Sigmoid colon (tissue), 7 donors: ENCODE data around the gene PPP1R3D. TPM values are rescaled to one million over a fixed set of nuclear protein-coding genes. Genes with fewer than 3 reads are reported as not detected.
"Not testable (repeated sequence)": the region's sequence is repeated elsewhere in the genome, so short reads cannot be mapped to it uniquely, and the experiment has no call there.

ENCODE experiments used
- DNase-seq: peaks from one replicate; pipeline ENCODE4 v3.0.0-alpha.2; 2019
- H3K27ac ChIP-seq, 4 donors: fragments of 200-600 bp; sonication (generic); one replicate each; pipeline ENCODE4 v1.5.1; 2016 to 2019; ENCODE audit warnings: mild to moderate bottlenecking in 1 of 4
- H3K27me3 ChIP-seq, 3 donors: fragments of 200-600 bp; sonication (generic); one replicate each; pipeline ENCODE4 v1.5.1; 2019; ENCODE audit warnings: mild to moderate bottlenecking in 1 of 3
- H3K36me3 ChIP-seq, 4 donors: fragments of 200-600 bp; sonication (generic); one replicate each; pipeline ENCODE4 v1.5.1; 2016 to 2019
- H3K4me1 ChIP-seq, 4 donors: fragments of 200-600 bp; sonication (generic); one replicate each; pipeline ENCODE4 v1.5.1; 2017 to 2019
- H3K4me3 ChIP-seq, 4 donors: fragments of 200-600 bp; sonication (generic); one replicate each; pipeline ENCODE4 v1.5.1; 2017 to 2019; ENCODE audit warnings: mild to moderate bottlenecking in 2 of 4, moderate library complexity in 1 of 4
- H3K9me3 ChIP-seq, 4 donors: fragments of 200-600 bp in 3 of 4; sonication (generic) in 3 of 4; one replicate each; pipeline versions ENCODE4 v1.5.1 to v1.6.1; 2013 to 2019
- EP300 ChIP-seq, 4 donors: sonication (generic); formaldehyde crosslinking; IDR thresholded peaks; one replicate each; pipeline ENCODE4 v1.6.1; 2017; ENCODE audit warnings: antibody characterized with exemption in 4 of 4
- POLR2A ChIP-seq, 2 donors: fragments of 450-650 bp; IDR thresholded peaks; one replicate each; pipeline ENCODE4 v1.6.1; 2016; ENCODE audit warnings: antibody characterized with exemption in 2 of 2, mild to moderate bottlenecking in 2 of 2, moderate library complexity in 2 of 2
- POLR2AphosphoS5 ChIP-seq, 4 donors: sonication (generic); formaldehyde crosslinking; IDR thresholded peaks; one replicate each; pipeline ENCODE4 v1.6.1; 2017; ENCODE audit warnings: antibody characterized with exemption in 4 of 4
- WGBS, 2 donors: extraction: QIAGEN DNeasy Blood & Tissue Kit; methylation state at CpG; one replicate each; pipeline ENCODE4 v1.1.7; 2013; 5-methylcytosine and 5-hydroxymethylcytosine counted together
- intact Hi-C: fragments of 100-400 bp; cut with DNase I; formaldehyde crosslinking; loops from one replicate; pipeline ENCODE4 v1.15.1; 2023
- polyA plus RNA-seq, 3 donors: library from polyadenylated mRNA; stranded (reverse); fragments of 200-250 nt; gene quantifications; one replicate each; pipeline ENCODE4 v1.2.3, GENCODE V29; 2013
- total RNA-seq, 4 donors: library from RNA; depleted of rRNA; stranded (reverse); fragments of >200 nt; gene quantifications; one replicate each; pipeline ENCODE4 v1.1.0, GENCODE V29; 2016
- TF ChIP-seq, protein P1 (sequence below), 4 experiments: fragments of 450-650 bp in 3 of 4; fragments of 200-600 bp in 1 of 4; IDR thresholded peaks; one replicate each; pipeline ENCODE4 v1.5.1; 2016 to 2019; ENCODE audit warnings: antibody characterized with exemption in 4 of 4, mild to moderate bottlenecking in 3 of 4, moderate library complexity in 2 of 4
- donor health status: healthy with polysubstance abuse.
- donor health status: Bipolar disorder and iron deficiency.
- donor health status: healthy.

Gene PPP1R3D
- total and polyA plus RNA-seq, 7 donors, result 2.4 to 9.5 (median 5.3) TPM

DNA sequence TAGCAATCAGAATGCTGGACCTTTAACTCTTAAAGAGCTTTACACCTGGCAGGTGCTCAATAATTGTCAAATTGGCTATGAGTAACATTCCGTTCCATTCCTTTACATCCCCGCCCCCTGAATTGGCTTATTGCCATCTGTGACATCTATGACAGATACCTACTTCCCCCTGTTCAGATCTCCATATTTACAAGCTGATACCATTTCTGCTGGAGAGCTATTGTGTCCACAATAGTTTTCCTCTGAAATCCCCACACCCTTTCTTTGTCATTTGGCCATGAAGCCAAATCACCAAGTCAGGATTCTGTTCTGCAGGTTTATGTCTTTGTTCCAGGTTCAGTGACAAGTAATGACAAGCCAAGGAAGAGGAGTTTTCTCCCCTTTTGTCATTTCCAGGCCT, 21.3 kb upstream of the PPP1R3D start:
- DNase-seq, result no peak
- Histone ChIP-seq H3K36me3 (peaks cover 0 to 8% (median 0%) of the 10 kb centered on the region in 4 donors), H3K27ac (no peak overlapping the region), H3K4me3 (no peak overlapping the region), H3K9me3 (no peaks in the 10 kb centered on the region), H3K4me1 (no peaks in the 10 kb centered on the region), H3K27me3 (no peaks in the 10 kb centered on the region)
- WGBS, 2 donors, result 27 to 67% methylated on average over 2 of the region's 2 CpGs
- intact Hi-C loops, result no loop called here
- no peak for TF ChIP-seq POLR2A (IDR thresholded peaks at IDR 0.05)
- TF ChIP-seq, protein P1, sequence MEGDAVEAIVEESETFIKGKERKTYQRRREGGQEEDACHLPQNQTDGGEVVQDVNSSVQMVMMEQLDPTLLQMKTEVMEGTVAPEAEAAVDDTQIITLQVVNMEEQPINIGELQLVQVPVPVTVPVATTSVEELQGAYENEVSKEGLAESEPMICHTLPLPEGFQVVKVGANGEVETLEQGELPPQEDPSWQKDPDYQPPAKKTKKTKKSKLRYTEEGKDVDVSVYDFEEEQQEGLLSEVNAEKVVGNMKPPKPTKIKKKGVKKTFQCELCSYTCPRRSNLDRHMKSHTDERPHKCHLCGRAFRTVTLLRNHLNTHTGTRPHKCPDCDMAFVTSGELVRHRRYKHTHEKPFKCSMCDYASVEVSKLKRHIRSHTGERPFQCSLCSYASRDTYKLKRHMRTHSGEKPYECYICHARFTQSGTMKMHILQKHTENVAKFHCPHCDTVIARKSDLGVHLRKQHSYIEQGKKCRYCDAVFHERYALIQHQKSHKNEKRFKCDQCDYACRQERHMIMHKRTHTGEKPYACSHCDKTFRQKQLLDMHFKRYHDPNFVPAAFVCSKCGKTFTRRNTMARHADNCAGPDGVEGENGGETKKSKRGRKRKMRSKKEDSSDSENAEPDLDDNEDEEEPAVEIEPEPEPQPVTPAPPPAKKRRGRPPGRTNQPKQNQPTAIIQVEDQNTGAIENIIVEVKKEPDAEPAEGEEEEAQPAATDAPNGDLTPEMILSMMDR (IDR thresholded peaks at IDR 0.05), result no peak

DNA sequence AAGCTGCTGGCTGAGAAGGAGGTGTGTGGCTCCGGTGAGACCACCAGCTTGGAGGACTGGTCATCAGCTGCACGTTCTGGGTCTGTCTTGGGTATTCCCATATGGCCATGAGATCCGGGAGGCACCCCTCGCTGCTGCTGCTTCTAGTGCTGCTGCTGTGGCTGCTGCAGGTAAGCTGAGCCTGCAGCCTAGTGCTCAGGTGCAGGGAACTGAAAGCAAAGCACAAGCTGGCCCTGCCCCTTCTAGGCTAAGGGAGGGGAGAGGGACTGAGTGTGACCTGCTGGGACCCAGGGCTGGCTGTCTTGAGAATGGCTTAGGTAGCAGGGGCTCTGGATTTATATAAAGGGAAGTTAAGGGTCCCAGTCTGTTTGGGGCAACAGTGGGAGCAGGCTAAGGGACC, 18.5 kb upstream of the PPP1R3D start:
- Histone ChIP-seq H3K4me1 (no peaks in the 10 kb centered on the region), H3K9me3 (no peaks in the 10 kb centered on the region), H3K27me3 (no peaks in the 10 kb centered on the region), H3K36me3 (peaks cover 0 to 8% (median 0%) of the 10 kb centered on the region in 4 donors), H3K27ac (no peak overlapping the region), H3K4me3 (no peak overlapping the region)
- DNase-seq, result no peak
- intact Hi-C loops, result no loop called here
- TF ChIP-seq POLR2AphosphoS5 (IDR thresholded peaks at IDR 0.05), result no peak
- no peak for TF ChIP-seq EP300 (IDR thresholded peaks at IDR 0.05)
- TF ChIP-seq, protein P1 (IDR thresholded peaks at IDR 0.05), result no peak
- no peak for TF ChIP-seq POLR2A (IDR thresholded peaks at IDR 0.05)
- WGBS, 2 donors, result 51 to 78% methylated on average over 4 of the region's 4 CpGs

DNA sequence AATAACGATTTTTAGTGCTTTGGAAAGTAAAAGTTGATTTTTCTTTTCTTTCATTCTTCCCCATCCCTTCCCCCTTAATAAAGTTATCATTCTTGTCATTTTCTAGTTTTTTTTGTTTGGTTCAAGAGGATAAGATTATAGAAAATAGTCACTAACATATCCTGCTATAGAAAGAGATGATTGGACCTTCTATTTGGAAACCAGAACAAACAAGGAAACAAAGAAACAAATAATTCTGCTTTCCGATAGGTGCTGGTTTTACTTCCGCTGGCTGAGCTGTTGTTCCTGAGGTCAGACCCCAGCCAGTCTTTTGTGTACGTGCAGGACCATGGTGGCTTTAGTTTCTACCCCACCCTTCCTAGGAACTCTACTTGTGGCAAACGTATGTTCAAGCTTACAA, 18.0 kb upstream of the PPP1R3D start, which contains the start of gene CDH26:
Gene CDH26, plus strand, starts transcription at position 301 of the 400 bp plus-strand sequence. CDS start 304 bp downstream, outside the sequence.
- WGBS, 2 donors, result 23 to 69% methylated on average over 5 of the region's 5 CpGs
- no peak within 1 kb of the TSS for H3K27ac ChIP-seq
- no peaks in the 10 kb centered on the region for H3K4me1 ChIP-seq
- intact Hi-C loops, result no loop called here
- no peak for TF ChIP-seq POLR2AphosphoS5 (IDR thresholded peaks at IDR 0.05)
- no peaks in the 10 kb centered on the region for H3K27me3 ChIP-seq
- DNase-seq, result no peak
- H3K36me3 ChIP-seq, result peaks cover 0 to 8% (median 0%) of the 10 kb centered on the region in 4 donors
- no peak within 1 kb of the TSS for H3K4me3 ChIP-seq
- H3K9me3 ChIP-seq, result no peaks in the 10 kb centered on the region

DNA sequence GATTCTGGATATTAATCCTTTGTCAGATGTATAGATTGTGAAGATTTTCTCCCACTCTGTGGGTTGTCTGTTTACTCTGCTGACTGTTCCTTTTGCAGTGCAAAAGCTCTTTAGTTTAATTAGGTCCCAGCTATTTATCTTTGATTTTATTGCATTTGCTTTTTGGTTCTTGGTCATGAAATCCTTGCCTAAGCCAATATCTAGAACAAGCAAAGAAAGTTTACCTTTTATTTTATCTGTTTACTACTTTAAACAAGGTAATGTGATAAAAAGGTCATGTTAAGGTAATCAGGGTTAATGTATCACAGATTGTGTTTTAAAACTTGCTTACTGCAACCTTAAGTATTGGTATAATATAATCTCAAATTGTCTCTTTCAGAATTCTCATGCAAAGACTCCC, 17.5 kb upstream of the PPP1R3D start:
- intact Hi-C loops, H3K9me3 ChIP-seq, H3K27me3 ChIP-seq, DNase-seq, H3K36me3 ChIP-seq, H3K4me1 ChIP-seq, H3K27ac ChIP-seq, H3K4me3 ChIP-seq: not testable (repeated sequence)

DNA sequence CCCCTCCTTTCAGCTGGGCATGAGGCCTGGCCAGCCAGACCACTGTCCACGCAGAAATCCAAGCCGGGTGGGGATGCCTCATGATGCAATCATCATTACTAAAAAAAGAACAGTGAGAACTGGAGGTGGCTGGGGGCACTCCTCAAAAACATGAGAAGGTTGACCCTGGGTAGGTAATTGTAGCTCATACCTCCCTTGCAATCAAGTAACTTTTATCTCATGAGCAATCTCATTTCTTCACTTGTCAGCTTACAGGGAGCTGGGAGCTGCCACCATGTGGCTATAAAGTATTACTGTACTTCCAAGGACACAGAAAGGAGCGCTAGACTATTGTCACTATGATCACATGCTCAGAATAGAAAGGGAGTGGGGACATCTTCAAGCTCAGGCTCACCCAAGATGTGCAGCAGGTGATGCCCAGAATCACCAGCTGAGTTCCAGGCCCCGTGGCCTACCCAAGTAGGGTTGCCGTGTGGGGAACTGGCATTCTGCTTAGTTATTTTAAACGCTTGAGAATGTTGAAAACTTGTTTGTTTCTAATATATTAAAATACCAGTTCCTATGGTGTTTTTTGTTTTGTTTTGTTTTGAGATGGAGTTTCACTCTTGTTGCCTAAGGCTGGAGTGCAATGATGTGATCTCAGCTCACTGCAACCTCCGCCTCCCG, 15.2 kb upstream of the PPP1R3D start:
- no peak overlapping the region for H3K27ac ChIP-seq
- H3K4me3 ChIP-seq, result no peak overlapping the region
- H3K27me3 ChIP-seq, result no peaks in the 10 kb centered on the region
- DNase-seq, result no peak
- WGBS, 2 donors, result 45 to 79% methylated on average over 8 of the region's 8 CpGs
- intact Hi-C loops, result no loop called here
- peaks cover 0 to 9% (median 0%) of the 10 kb centered on the region in 4 donors for H3K36me3 ChIP-seq
- no peaks in the 10 kb centered on the region for H3K9me3 ChIP-seq
- TF ChIP-seq EP300 (IDR thresholded peaks at IDR 0.05) (no peak), POLR2AphosphoS5 (IDR thresholded peaks at IDR 0.05) (no peak), POLR2A (IDR thresholded peaks at IDR 0.05) (no peak)
- TF ChIP-seq, protein P1 (IDR thresholded peaks at IDR 0.05), result no peak
- H3K4me1 ChIP-seq, result no peaks in the 10 kb centered on the region

DNA sequence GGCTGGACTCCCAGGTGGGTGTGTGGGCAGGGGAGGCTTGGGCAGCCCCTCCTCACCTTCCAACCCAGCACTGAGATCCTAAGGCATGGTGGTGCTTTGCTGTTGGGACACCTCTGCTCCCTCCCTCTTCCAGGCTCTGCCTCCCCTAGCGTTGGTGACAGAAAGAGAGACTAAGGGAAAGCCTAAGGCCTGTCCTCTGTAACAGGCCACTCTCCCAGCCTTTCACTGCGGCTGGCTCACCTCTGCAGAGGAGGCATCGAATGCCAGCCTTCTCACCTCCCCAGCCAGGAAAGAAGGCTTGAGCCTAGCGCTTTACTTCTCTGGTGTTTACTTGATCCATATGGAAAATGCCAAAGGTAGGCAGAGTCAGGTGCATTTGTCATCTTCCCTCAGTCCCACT, 14.6 kb upstream of the PPP1R3D start:
- Histone ChIP-seq H3K27ac (no peak overlapping the region), H3K27me3 (no peaks in the 10 kb centered on the region), H3K9me3 (no peaks in the 10 kb centered on the region), H3K36me3 (peaks cover 0 to 14% (median 0%) of the 10 kb centered on the region in 4 donors), H3K4me1 (no peaks in the 10 kb centered on the region), H3K4me3 (no peak overlapping the region)
- intact Hi-C loops, result no loop called here
- TF ChIP-seq, protein P1 (IDR thresholded peaks at IDR 0.05), result no peak
- TF ChIP-seq POLR2AphosphoS5 (IDR thresholded peaks at IDR 0.05), result no peak
- TF ChIP-seq POLR2A (IDR thresholded peaks at IDR 0.05), result no peak
- TF ChIP-seq EP300 (IDR thresholded peaks at IDR 0.05), result no peak
- 92% methylated on average over 4 of the region's 4 CpGs for WGBS, 2 donors
- no peak for DNase-seq
